Measurements from ENCODE around the gene SLC34A1. TPM values are rescaled to one million over a fixed set of nuclear protein-coding genes. Genes with fewer than 3 reads are reported as not detected.
A peak's percentile ranks its signal among the peaks of the same experiment; 100 is the strongest.

Gene SLC34A1
- total and polyA plus RNA-seq, 2 of the 4 experiments (the other 2 are of a cell fraction), result not detected

DNA sequence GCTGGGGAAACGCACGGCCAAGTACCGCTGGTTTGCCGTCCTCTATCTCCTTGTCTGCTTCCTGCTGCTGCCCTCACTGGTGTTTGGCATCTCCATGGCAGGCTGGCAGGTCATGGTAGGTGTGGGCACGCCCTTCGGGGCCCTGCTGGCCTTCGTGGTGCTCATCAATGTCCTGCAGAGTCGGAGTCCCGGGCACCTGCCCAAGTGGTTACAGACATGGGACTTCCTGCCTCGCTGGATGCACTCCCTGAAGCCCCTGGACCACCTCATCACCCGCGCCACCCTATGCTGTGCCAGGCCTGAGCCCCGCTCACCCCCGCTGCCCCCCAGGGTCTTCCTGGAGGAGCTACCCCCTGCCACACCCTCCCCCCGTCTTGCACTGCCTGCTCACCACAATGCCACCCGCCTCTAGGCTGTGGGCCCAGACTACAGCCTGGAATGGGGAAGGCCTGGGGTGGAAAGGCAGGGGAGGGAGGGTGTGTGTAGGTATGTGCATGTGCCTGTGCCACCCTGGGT lies 13.7 kb downstream of the SLC34A1 start:
- ChIA-PET CTCF (no interaction called here), POLR2A (ENCODE audit: unreplicated experiment) (no interaction called here)
- H4K20me1 ChIP-seq (ENCODE audit: insufficient read depth, low read length), result no peaks in the 10 kb centered on the region
- no peak overlapping the region for H3K14ac ChIP-seq (replicated peaks; ENCODE audit: low read depth, low read length)
- peaks cover 2% of the 10 kb centered on the region; the same call in 1 of the 2 replicates for H3K9me3 ChIP-seq (ENCODE audit: control insufficient read depth, insufficient read depth, low read length)
- H3K9me1 ChIP-seq (ENCODE audit: insufficient read depth, low read length), result no peaks in the 10 kb centered on the region
- no peak overlapping the region for H2BK20ac ChIP-seq (ENCODE audit: low read depth, low read length)
- H4K8ac ChIP-seq (ENCODE audit: low read depth in 2 of 2, low read length in 2 of 2), result no peak overlapping the region
- H3K79me1 ChIP-seq (ENCODE audit: low read depth in 1 of 2, low read length in 2 of 2), result no peaks in the 10 kb centered on the region
- no peak overlapping the region for H2AFZ ChIP-seq (replicated peaks; ENCODE audit: low read length, poor library complexity)
- no peak overlapping the region for H2AK5ac ChIP-seq (ENCODE audit: low read depth, low read length)
- dilution Hi-C loops (cut with HindIII; ENCODE audit: low sequenced_read_pairs, unreplicated experiment) (no loop called here), intact Hi-C loops (cut with micrococcal nuclease) (no loop called here), in situ Hi-C loops (cut with MboI; ENCODE audit: low sequenced_read_pairs) (no loop called here)
- no peak overlapping the region for H3K4ac ChIP-seq (ENCODE audit: low read depth, low read length)
- H2BK120ac ChIP-seq (ENCODE audit: low read depth, low read length), result no peak overlapping the region
- H3K27me3 ChIP-seq (ENCODE audit: control insufficient read depth, insufficient read depth, low read length), result peaks cover 82% of the 10 kb centered on the region
- H3K4me3 ChIP-seq (ENCODE audit: insufficient read depth, low read depth, low read length), result no peak overlapping the region
- H2AK9ac ChIP-seq (replicated peaks; ENCODE audit: low read depth, low read length, poor library complexity), result peak overlapping the region; percentile 5
- TF ChIP-seq POLR2A (IDR thresholded peaks at IDR 0.05; ENCODE audit: low read depth, low read length), result no peak
- no peak for TF ChIP-seq MAZ (IDR thresholded peaks at IDR 0.05; ENCODE audit: borderline replicate concordance, low read depth, low read length)
- TF ChIP-seq, protein P1, sequence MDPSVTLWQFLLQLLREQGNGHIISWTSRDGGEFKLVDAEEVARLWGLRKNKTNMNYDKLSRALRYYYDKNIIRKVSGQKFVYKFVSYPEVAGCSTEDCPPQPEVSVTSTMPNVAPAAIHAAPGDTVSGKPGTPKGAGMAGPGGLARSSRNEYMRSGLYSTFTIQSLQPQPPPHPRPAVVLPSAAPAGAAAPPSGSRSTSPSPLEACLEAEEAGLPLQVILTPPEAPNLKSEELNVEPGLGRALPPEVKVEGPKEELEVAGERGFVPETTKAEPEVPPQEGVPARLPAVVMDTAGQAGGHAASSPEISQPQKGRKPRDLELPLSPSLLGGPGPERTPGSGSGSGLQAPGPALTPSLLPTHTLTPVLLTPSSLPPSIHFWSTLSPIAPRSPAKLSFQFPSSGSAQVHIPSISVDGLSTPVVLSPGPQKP (IDR thresholded peaks at IDR 0.05; ENCODE audit: borderline replicate concordance, low read depth, low read length), result no peak
- no peak for TF ChIP-seq CHD1 (IDR thresholded peaks at IDR 0.05; ENCODE audit: low read depth, low read length)
- TF ChIP-seq MAFK (IDR thresholded peaks at IDR 0.05; ENCODE audit: low read depth, low read length), result no peak
- no peak for TF ChIP-seq MXI1 (IDR thresholded peaks at IDR 0.05; ENCODE audit: borderline replicate concordance, low read depth, low read length)
- H3K36me3 ChIP-seq (ENCODE audit: control insufficient read depth, insufficient read depth, low read length), result no peaks in the 10 kb centered on the region
- no peak overlapping the region for H4K5ac ChIP-seq (ENCODE audit: low read depth, low read length)
- BruUV-seq (replicated peaks), result no TSS peak
- no peak overlapping the region for H3K56ac ChIP-seq (ENCODE audit: extremely low read depth, insufficient read depth, low read length)
- no peak overlapping the region for H3K9ac ChIP-seq (ENCODE audit: low read depth, low read length)
- no peak overlapping the region for H3K18ac ChIP-seq (ENCODE audit: low read depth, low read length)
- H4K91ac ChIP-seq (ENCODE audit: insufficient read depth, low read depth, low read length), result no peak overlapping the region
- ATAC-seq (ENCODE audit: low read depth) (no peak), DNase-seq (no peak)
- no peak overlapping the region for H3K27ac ChIP-seq (ENCODE audit: insufficient read depth, low read length)
- WGBS, 2 experiments (ENCODE audit: extremely low coverage in 2 of 2, insufficient read length in 1 of 2), result 79% methylated on average over 9 of the region's 16 CpGs; no CpG with 5 or more reads in 1 of the 2 experiments
- no peak overlapping the region for H3K4me2 ChIP-seq (ENCODE audit: low read depth, low read length)
- no peak overlapping the region for H3K23ac ChIP-seq (ENCODE audit: low read depth, low read length)
- H2BK5ac ChIP-seq (ENCODE audit: low read depth, low read length, poor library complexity, severe bottlenecking), result no peak overlapping the region
- H2BK15ac ChIP-seq (ENCODE audit: low read depth, low read length), result no peak overlapping the region
- H3K4me1 ChIP-seq (ENCODE audit: control insufficient read depth, insufficient read depth, low read length), result no peaks in the 10 kb centered on the region; the same call in 1 of the 2 replicates

Measured in IMR-90 (cell line).